Adipose tissue (tissue), 3 donors: ENCODE data around the gene PDGFA. TPM values are rescaled to one million over a fixed set of nuclear protein-coding genes. Genes with fewer than 3 reads are reported as not detected.

Experiments used
- H3K27ac ChIP-seq: one replicate; pipeline ENCODE4 v1.5.1; 2013; ENCODE audit warnings: low read depth, low read length
- WGBS, 3 donors: extraction: QIAGEN DNeasy Blood & Tissue Kit; methylation state at CpG; one replicate each; pipeline ENCODE4 v1.1.7; 2013; 5-methylcytosine and 5-hydroxymethylcytosine counted together
- polyA plus RNA-seq, 3 donors: library from polyadenylated mRNA; stranded (reverse); fragments of 200-250 nt; gene quantifications; one replicate each; pipeline ENCODE4 v1.2.3, GENCODE V29; 2013
- donor health status: healthy with polysubstance abuse.
- donor health status: Bipolar disorder and iron deficiency.
- donor health status: healthy.

The PDGFA gene
- polyA plus RNA-seq, 3 donors: 9.9 to 40.2 (median 11.7) TPM

DNA sequence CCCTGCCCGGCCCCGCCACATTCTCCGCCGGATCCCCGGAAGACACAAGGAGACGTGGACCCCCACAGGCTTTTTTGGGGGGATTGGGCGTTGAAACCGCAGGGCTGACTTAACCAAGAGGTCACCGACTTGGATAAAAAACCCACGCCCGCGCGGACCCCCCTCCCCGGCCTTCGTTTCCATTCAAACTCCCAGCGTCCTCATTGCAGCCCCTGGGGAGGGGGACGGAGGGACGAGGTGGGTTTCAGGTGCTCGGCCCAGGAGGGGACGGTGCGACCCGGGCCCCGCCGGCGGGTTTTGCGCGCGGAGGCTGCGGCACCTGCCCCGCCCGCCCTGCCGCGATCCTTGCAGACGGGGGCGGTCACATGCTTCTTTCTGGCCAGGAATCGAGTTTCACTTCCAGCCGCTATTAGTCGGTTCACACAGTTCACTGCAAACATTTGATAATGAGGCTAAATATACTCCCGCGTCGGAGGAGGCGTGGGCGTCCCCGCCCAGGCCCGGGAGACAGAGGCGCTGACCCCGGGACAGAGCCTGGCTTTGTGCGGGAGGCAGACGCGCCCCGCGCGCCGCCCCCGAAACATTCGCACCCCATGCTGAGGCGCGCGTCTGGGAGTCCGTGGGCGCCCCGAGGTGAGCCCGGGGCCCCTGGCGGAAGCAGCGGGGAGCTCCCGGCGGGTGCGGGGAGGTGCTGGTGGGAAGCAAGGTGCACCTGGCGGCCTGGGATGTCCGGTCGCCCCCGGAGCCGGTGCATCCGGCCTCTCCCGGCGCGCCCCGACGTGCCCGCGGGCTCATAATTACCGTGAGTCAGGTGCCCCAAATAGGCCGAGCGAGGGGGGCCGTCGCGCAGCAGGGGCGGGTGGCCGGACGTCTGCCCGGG lies 2.7 kb upstream of the PDGFA start:
- H3K27ac ChIP-seq: no peak overlapping the region

DNA sequence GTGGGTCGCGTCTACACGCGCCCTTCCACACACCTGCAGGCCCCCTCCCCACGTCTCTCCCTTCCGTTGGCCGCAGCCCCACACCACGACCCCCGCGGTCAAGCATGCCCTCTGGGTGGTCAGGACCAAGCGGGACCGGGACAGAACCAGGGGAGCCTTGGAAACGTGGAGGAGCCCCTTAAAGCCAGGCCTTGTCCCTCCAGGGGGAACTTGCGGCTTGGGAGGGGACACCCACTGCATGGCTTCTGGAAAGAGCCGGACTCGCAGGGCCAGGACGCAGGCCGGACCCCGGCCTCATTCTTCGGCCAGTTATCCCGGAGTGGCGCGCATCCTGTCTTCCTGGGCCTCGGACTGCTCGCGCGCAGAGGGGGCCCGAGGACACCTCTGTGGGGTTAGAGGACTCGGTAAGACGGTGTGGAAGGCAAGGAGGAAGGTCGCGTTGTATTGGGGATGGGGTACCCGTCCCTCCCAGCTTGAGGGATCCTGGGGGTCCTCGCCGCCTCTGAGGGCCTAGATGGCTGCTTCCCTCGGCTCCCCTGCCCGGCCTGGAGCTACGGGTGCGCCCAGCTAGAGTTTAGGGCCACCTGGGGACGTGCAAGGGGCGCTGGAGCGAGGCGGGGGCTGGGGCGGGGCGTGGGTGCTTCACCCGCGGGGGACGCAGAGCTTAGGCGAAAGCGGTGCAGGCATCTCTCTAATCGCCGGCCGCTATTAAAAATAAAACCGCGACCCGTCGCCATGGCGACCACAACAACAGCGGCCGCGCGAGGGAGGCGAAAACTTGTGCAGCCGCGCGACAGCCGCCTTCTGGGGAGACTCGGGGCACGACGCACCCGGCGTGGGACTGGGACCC lies 1.8 kb upstream of the PDGFA start:
- 4 to 22% (median 6%) methylated on average over 71 to 72 of the region's 72 CpGs for WGBS, 3 donors
- H3K27ac ChIP-seq: no peak overlapping the region

More for the DNA sequence above, 2.7 kb upstream of the PDGFA start:
- WGBS, 3 donors: 1 to 2% (median 1%) methylated on average over 88 to 91 of the region's 91 CpGs

DNA sequence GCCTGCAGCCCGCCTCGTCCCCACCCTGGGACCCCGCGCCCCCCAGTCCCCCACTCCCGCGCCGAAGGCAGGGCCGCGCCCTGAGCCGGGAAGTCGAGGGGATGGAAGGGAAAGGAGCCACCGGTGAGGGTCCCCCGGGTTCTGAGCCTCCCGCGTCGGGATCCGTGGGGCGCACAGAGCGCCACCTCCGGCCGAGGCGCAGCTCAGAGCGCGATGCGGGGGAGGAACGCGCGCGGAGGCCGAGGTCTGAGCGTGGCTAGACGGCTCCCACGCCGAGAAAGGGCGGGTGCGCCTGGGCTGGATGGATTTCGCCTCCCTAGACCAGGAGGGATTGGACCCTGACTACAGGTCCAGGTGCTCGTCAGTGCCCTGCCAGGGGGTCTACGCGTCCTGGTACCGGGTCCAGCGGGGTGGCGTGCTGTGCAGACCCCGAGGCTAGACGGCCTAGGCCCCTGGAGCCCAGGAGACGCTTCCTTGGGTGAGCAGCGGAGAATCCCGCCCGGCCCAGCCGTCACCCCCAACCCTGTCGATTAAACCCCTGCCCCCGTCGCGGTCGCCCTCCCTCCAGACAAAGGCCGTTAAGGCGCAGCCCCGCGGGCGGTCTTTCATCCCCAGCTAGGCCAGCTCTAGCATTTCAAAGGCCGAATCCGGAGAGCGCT lies 986 bp upstream of the PDGFA start:
- 7 to 19% (median 8%) methylated on average over 58 to 63 of the region's 63 CpGs for WGBS, 3 donors

DNA sequence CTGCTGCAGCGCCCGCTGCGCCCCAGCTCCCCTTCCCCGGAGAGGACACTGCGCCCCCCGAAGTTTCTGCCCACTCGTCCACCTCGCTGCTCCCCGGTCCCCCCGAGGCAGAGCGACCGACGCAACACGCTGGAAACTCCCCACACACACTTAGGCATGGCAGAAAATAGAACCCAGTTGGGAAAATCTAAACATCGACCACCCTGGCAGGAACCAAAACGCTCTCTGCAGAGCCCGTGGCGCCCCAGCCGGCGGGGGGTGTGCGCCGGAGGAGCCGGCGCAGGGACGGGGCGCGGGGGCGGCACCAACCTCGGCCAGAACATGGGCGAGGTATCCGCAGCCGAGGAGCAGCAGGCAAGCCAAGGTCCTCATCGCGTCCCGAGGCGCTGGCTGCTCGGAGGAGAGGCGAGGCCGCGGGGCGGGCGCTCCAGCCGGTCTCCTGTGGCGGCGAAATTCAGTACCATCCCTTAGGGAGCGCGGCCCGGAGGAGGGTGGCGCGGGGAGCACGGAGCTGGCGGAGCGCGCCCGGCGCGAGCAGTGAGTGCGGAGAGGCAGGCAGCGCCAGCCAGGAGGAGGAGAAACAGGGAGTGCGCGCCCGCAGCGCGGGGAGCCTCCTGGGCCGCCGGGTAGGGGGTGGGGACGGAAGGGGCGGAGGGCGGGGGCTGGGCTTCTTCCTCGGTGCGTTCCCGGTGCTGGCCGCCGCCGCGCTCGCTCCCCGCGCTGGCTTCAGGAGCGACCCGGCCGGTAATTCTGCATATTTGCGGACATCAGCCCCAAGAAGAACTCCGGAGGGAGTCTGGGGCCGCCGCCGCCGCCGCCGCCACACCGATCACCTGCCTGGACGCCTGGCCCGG lies 789 bp downstream of the PDGFA start:
- WGBS, 3 donors: 0 to 1% (median 0%) methylated on average over 48 to 93 of the region's 93 CpGs
- H3K27ac ChIP-seq: no peak overlapping the region

More for the DNA sequence above, 986 bp upstream of the PDGFA start:
- H3K27ac ChIP-seq: no peak overlapping the region

DNA sequence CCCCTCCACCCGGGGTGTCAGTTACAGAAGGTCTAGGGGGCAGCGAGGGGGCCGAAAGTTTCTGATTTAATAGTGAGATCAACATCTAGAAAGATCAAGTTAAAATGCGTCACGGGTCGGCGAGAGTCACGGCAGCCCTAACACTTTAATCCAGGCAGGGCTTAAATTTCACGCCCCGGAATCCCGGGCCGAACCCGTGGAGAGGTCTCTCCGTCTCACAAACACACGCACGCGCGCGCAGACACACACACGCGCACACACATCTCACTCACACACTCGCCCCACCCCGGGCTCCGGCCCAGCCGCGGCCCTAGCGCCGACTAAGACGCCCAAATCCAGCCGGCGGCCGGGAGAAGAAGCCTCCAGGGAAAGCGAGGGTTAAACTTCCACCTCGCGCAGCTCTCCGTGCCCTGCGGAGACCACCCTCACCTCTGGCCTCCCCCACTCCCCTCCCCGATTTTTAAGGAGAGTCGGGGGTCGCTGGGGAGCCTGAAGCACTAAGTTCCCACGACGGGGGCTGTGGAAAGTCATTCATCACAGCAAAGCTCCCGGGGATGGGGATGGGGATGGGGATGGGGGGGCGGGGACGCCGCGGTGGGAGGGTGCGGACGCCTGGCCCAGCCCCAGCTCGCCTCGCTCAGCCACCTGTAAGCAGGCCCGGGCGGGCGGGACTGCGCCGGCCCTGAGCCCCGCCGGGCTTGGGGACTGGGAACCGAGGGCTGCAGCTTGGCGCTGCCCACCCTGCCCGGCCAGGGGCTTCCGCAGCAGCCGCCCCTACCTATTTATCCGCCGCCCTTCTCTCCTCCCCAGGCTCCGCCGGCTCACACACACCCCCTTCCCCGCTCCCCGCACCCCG lies 1.6 kb downstream of the PDGFA start:
- H3K27ac ChIP-seq: no peak overlapping the region
- WGBS, 3 donors: 0 to 1% (median 1%) methylated on average over 56 to 70 of the region's 70 CpGs

DNA sequence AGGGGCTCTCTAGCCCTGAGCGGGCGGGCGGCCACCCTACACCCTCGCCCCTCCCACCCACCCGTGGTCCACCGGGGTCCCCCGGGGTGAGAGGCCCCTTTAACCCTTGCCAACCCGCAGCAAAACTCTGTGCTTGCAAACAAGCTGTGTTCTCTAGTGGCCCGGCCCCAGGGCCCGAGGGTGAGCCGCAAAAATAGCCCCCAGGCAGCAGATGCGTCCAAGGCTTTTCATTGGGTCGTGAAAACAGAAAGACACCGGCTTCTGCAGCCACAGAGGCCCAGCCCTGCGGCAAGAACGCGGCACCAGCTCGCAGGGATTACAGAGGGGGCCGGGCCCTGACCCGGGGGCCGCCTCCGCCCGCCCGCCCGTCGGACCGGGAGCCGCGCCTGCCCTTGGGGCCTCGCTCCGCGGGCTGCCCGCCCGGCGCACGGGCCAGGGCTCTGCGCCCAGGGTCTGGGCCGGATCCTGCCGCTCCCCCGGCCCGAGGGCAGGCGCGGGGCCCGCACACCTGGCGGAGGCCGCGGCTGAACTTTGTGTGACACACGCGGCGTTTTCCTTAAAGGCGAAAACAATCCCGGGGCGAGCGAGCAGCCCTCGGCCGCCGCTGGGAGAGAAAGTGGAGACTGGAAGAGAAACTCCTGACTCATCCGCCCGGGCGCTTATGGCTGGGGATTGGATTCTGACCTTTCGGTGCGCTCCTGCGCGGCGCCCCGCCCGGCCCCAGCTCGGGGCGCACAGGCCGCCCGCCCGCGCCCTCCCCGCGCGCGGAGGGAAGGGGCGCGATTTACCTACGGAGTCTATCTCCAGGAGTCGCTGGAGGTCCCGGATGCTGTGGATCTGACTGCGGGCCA lies 2.8 kb downstream of the PDGFA start:
- WGBS, 3 donors: 3 to 4% (median 4%) methylated on average over 73 to 83 of the region's 83 CpGs
- no peak overlapping the region for H3K27ac ChIP-seq

DNA sequence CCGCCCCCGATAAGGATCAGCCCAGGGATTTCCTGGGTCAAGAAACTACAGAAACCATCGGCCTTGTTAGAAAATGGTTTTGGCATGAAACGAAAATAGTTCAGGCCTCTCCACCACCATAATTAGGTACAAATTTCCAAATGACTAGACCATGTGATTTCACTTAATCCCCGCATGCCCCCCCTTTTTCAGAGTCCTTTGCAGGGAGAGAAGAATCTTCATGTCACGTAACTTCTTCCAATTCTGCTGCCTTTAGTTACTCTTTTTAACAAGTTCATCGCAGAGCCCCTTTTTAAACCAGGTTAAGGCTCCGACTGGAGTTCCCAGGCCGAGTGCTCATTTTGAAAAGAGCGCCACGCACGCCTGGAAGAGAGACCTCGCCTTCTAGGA lies 3.4 kb downstream of the PDGFA start:
- WGBS, 3 donors: 34 to 43% (median 41%) methylated on average over 13 of the region's 13 CpGs

DNA sequence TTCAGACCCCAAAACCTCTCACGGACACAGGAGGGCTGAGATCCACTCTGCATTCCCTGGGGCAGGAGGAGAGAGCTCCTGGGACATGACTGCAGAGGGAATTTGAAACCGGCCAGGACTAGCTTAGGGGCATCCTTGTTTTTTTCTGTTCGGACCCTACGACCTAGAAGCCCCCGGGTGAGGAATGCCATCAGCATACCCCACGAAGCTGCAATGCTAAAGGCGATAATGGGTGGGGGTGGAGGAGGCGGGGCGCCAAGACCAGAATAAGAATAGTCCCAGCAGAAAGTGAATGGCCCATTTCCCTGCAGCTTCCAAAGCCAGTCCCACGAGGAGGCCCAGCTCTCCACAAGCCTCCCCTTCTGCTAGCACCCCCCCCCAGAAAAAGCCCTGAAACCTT lies 4.0 kb downstream of the PDGFA start:
- 57 to 87% (median 77%) methylated on average over 10 of the region's 10 CpGs for WGBS, 3 donors
- H3K27ac ChIP-seq: no peak overlapping the region

More for the DNA sequence above, 3.4 kb downstream of the PDGFA start:
- H3K27ac ChIP-seq: no peak overlapping the region

DNA sequence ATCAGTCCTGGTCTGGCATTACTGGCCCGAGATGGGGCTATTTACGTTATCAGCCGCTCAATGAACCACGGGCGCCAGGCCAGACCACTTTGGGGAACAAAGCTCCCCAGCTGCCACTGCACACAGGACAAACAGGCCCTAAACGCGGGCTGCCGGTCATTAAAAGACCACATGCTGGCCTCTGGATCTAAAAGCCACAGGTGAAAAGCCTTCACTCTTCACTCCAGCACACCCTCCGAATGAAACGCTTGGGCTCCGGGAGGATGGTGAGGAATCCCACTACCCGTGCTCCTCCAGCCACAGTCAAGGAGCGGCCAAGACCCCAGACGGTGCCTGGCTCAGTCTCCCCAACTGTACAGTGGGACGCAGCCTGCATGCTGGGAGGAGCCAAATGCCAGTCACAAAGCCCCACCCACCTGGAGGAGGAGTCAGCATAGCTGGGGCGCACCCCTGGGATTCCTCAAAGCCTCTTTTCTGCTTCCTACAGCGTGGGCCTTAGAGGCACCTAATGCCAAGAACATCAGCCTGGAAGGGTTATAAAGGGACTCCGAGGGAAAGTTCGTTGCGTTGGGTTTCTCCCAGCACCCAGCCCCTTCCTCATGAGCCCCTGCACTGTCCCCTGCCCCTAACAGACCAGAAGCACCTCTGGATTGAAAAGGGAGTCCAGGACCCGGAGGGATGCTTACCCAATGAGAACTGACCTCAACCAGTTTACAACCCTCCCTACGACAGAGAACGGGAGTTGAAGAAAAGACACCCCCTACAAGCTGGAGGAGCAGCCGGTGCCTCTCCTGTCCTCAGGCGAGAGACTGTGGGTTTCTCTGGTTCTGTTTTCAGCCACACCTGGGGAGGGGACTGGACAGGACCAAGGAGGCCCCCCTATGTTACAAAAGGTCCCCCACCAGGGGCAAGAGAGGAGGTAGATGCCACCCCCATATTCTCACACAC lies 4.7 kb downstream of the PDGFA start:
- WGBS, 3 donors: 48 to 86% (median 79%) methylated on average over 25 of the region's 25 CpGs
- no peak overlapping the region for H3K27ac ChIP-seq

DNA sequence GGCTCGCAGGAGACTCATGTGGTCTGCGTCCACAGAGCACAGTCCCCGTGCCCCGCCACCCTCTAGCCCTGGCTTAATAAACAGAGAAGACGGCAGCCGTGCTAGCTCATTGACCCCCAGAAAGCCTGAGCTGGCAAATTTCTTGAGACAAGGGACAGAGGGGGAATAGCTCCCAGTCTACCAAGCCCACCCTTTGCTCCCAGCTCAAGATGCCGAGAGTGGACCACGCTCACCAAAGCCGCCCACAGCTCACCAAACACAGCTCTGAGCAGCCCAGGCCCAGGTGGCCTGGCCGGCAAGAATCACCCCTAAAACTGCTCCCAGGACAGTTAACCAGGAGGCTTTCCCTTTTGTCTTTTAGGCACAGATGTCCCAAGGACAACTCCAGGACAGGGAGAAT lies 5.4 kb downstream of the PDGFA start:
- WGBS, 3 donors: 78 to 89% (median 89%) methylated on average over 10 of the region's 10 CpGs
- no peak overlapping the region for H3K27ac ChIP-seq

DNA sequence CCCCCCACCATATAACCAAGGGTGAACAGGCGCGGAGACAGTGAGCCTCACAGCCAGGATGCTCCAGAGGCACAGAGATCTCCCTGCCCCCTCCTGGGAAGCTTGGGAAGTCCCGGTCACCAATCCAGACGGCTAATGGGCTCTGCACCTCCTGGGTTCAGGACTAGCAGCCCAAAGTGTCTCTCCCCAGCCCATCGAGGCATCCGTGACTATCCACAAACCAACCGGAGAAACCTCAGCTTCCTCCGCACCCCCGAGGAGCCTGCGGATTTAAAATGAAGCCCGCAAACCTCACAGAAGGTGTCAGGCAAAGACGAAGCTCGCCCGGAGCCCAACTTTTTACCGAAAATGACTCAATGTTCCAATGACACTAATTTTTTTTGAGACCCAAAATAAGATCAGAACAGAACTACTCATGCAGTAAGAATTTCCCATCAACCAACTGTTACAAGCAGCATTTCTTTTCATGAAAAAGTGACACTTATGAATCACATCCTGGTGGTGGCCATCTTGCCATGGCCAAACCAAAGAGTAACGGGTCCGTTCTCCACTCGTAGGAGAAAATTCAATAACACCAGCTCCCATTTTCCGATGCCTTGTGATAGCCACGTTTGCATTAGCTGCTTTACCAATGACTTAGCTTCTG lies 6.0 kb downstream of the PDGFA start:
- no peak overlapping the region for H3K27ac ChIP-seq
- WGBS, 3 donors: 67 to 85% (median 84%) methylated on average over 20 of the region's 20 CpGs

DNA sequence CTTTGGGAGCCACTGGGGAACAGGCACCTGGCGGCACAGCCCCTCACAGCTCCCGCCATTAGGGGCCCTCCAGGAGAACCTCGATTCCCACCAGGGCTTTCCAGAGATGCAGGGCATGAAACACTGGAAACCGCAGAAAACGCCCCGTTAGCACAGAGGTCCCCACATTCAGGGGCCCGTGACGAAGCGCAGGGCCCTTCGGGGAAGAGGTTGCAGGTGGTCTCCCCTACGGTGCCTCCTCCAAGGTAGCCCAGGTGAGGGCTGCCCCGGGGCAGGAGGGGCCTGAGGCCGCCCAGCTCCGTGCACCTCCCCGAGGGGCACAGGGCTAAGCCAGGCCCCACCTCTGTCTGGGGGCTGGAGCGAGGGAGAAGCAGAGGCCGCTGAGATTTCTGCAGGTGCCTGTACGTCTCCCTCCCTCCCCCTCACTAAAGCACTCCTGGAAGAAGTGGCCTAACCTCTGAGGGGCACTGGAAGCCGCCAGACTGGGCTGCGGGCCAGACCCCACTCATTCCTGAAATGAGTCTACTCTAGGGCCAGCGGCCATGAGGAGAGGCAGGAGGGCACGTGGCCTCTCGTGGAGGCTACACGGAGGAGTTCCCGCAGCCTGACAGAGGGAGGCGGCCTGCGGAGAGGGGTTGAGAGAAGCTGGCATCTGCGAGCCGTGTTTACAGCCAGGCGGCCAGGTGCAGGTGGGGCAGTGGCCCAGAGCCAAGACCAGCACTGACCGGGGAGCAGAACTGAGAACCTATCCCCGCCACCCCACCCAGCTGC lies 6.9 kb downstream of the PDGFA start:
- no peak overlapping the region for H3K27ac ChIP-seq
- 45 to 88% (median 81%) methylated on average over 31 to 32 of the region's 32 CpGs for WGBS, 3 donors

DNA sequence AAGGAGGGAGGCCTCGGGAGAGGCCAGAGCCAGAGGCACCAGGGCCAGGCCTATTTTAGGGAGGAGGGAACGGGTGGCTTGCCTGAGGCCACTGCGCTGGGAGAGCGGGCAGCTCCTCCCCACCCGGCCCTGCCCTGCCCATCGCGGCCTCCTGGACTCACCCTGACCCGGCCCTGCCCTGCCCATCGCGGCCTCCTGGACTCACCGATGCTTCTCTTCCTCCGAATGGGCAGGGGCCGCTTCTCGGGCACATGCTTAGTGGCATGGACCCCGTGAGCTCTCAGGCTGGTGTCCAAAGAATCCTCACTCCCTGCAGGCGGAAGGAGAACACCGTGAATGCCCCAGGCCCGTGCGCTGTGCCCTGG lies 7.5 kb downstream of the PDGFA start:
- no peak overlapping the region for H3K27ac ChIP-seq
- WGBS, 3 donors: 87 to 96% (median 91%) methylated on average over 16 to 19 of the region's 19 CpGs

DNA sequence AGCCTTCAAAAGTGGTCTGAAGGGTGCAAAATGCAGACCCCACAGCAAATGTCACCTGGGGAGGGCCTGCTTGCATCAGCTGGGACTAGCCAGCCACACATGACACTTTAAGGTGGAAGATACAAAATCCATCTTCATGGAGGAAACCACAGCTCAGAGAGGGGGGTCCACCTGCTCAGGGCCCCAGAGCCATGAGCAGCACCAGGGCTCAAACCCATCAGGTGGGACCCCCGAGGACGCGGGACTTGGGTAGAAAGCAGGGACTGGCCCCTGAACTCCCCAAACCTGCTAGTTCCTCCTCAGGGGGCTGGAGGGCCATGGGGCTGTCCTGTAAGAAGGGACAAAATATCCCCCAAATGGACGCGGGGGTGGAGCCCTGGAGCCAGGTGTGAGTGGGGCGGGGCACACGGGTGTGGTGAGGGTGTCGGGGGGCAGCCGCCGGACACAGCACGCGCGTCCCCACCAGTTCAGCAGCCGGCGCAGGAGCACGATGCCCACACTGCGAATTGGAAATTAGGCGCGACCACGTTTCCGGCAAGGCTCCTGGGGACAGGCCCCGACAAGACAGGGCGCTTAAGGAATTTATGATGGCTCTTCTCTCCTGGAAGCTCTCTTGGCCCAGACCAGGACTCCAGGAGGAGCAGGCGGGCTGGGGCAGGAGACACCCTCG lies 8.0 kb downstream of the PDGFA start:
- 93% methylated on average over 25 of the region's 25 CpGs for WGBS, 3 donors
- H3K27ac ChIP-seq: no peak overlapping the region
